C4-2B (cell line): ENCODE measurements around the gene ZG16B.

ENCODE experiments used
- H3K27ac ChIP-seq: fragments of 450-650 bp; 2 replicates; pipeline ENCODE4 v1.5.1; 2017
- CTCF ChIP-seq: fragments of 450-650 bp; conservative IDR thresholded peaks from 2 replicates; pipeline ENCODE4 v1.5.1; 2017; ENCODE audit warnings: mild to moderate bottlenecking
- ZFX ChIP-seq: fragments of 450-650 bp; IDR thresholded peaks from 2 replicates; pipeline ENCODE4 v1.6.1; 2017

The ZG16B gene

GRCh38 chr16:2829501-2830354 is at the start of gene ZG16B:
Gene ZG16B, plus strand, starts transcription at chr16:2830303. Its CDS starts 139 bp downstream, at chr16:2830442.
- peak within 1 kb of the TSS; percentile 99 for H3K27ac ChIP-seq
- no peak for TF ChIP-seq CTCF
- TF ChIP-seq ZFX = peak; percentile 61; the same call in 1 of the 2 replicates

GRCh38 chr16:2782583-2783351 is 47.3 kb upstream of the ZG16B start:
- TF ChIP-seq CTCF = no peak
- no peak for TF ChIP-seq ZFX
- H3K27ac ChIP-seq = no peak overlapping the region

GRCh38 chr16:2783581-2784357 is 46.3 kb upstream of the ZG16B start:
- no peak for TF ChIP-seq ZFX
- TF ChIP-seq CTCF = no peak
- no peak overlapping the region for H3K27ac ChIP-seq

- TF ChIP-seq ZFX (no peak), CTCF (no peak)
- no peak overlapping the region for H3K27ac ChIP-seq
These were observed 45.6 kb upstream of the ZG16B start for GRCh38 chr16:2784358-2785100.

- TF ChIP-seq ZFX (no peak), CTCF (no peak; the same call in 1 of the 2 replicates)
- no peak overlapping the region for H3K27ac ChIP-seq
These were observed 44.8 kb upstream of the ZG16B start for GRCh38 chr16:2785101-2785991.
